GM21825 (cell line): ENCODE results near the gene OLIG1.

Experiments
- ATAC-seq: cut with Tn5 transposase; IDR thresholded peaks from one replicate; pipeline ENCODE4 v1.9.1; 2021; ENCODE audit warnings: mild to moderate bottlenecking, moderate library complexity; ENCODE audit not compliant: unreplicated experiment

The OLIG1 gene

GRCh38 chr21:33069994-33070743, at the start of gene OLIG1:
Gene OLIG1, plus strand, starts transcription at chr21:33070141. Its CDS starts 106 bp downstream, at chr21:33070247.
- ATAC-seq = peak; percentile 54

- ATAC-seq = no peak
Measured at GRCh38 chr21:33020558-33021100, 49.3 kb upstream of the OLIG1 start.

- ATAC-seq = no peak
Measured at GRCh38 chr21:33021150-33021549, 48.8 kb upstream of the OLIG1 start.

GRCh38 chr21:33021667-33022066, 48.3 kb upstream of the OLIG1 start:
- no peak for ATAC-seq

GRCh38 chr21:33022489-33022827, 47.5 kb upstream of the OLIG1 start:
- no peak for ATAC-seq

GRCh38 chr21:33022828-33023573, 46.9 kb upstream of the OLIG1 start:
- ATAC-seq = no peak

GRCh38 chr21:33023574-33024200, 46.3 kb upstream of the OLIG1 start:
- ATAC-seq = no peak

GRCh38 chr21:33024201-33025103, 45.5 kb upstream of the OLIG1 start:
- no peak for ATAC-seq

- no peak for ATAC-seq
Measured at GRCh38 chr21:33025106-33025488, 44.8 kb upstream of the OLIG1 start.

GRCh38 chr21:33025489-33026442, 44.2 kb upstream of the OLIG1 start, which contains the start of gene OLIG2:
Gene OLIG2, plus strand, starts transcription at chr21:33025935. Its CDS starts 928 bp downstream, at chr21:33026863.
- no peak for ATAC-seq

- no peak for ATAC-seq
Measured at GRCh38 chr21:33026443-33026858, 43.5 kb upstream of the OLIG1 start.

GRCh38 chr21:33026878-33027400, 43.0 kb upstream of the OLIG1 start:
- no peak for ATAC-seq

GRCh38 chr21:33027401-33028286, 42.3 kb upstream of the OLIG1 start:
- no peak for ATAC-seq

- ATAC-seq = no peak
Measured at GRCh38 chr21:33028287-33028670, 41.7 kb upstream of the OLIG1 start.

- no peak for ATAC-seq
Measured at GRCh38 chr21:33028773-33029384, 41.1 kb upstream of the OLIG1 start.

- no peak for ATAC-seq
Measured at GRCh38 chr21:33029385-33029921, 40.5 kb upstream of the OLIG1 start.

GRCh38 chr21:33029975-33030461, 39.9 kb upstream of the OLIG1 start:
- ATAC-seq = no peak
